Erythroblast (primary cell): ENCODE measurements around the gene ZNF578.

ENCODE experiments used
- GATA1 ChIP-seq: IDR thresholded peaks from 2 replicates; pipeline ENCODE4 v1.6.1; 2011; ENCODE audit warnings: low read depth, mild to moderate bottlenecking, control low read depth, low read length, moderate library complexity
- POLR2A ChIP-seq: IDR thresholded peaks from 2 replicates; pipeline ENCODE4 v1.6.1; 2011; ENCODE audit warnings: mild to moderate bottlenecking, low read length

DNA sequence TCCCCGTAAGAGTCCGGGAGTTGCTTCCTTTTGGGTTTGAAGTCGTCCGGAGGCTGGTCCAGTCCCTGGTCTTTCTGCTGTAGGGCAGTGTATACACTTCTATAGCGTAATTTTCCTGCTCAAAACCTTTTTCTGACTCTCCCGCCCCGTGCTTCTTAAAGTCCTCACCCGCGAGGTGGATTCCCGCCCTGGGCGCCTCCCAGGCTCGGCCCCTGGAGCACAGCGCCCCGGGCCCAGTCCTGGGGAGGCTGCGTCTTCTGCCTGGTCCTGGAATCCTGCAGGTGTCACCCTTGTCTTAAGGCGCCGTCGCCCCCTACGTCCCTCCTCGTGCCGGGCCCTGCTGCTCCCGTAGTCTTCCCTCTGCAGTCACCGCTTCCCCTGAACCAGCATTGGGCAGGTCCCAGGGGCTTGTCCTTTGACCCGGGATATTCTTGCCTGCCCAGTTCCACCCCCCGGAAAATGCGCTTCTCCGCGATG, 39.7 kb downstream of the ZNF578 start:
- no peak for TF ChIP-seq POLR2A
- no peak for TF ChIP-seq GATA1
